ENCODE results near the gene NPPA.

- TF ChIP-seq, protein P1, sequence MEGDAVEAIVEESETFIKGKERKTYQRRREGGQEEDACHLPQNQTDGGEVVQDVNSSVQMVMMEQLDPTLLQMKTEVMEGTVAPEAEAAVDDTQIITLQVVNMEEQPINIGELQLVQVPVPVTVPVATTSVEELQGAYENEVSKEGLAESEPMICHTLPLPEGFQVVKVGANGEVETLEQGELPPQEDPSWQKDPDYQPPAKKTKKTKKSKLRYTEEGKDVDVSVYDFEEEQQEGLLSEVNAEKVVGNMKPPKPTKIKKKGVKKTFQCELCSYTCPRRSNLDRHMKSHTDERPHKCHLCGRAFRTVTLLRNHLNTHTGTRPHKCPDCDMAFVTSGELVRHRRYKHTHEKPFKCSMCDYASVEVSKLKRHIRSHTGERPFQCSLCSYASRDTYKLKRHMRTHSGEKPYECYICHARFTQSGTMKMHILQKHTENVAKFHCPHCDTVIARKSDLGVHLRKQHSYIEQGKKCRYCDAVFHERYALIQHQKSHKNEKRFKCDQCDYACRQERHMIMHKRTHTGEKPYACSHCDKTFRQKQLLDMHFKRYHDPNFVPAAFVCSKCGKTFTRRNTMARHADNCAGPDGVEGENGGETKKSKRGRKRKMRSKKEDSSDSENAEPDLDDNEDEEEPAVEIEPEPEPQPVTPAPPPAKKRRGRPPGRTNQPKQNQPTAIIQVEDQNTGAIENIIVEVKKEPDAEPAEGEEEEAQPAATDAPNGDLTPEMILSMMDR (conservative IDR thresholded peaks at IDR 0.05): no peak
- TF ChIP-seq EZH2 (IDR thresholded peaks at IDR 0.05; ENCODE audit: low read depth): no peak
Observed at GRCh38 chr1:11833900-11834299, 13.7 kb downstream of the NPPA start.
